H9 (cell line): Measurements from ENCODE around the gene BPGM. TPM values are rescaled to one million over a fixed set of nuclear protein-coding genes. Genes with fewer than 3 reads are reported as not detected.

Experiments
- DNase-seq: peaks from one replicate; pipeline ENCODE4 v3.0.0-alpha.2; 2017
- H2AFZ ChIP-seq: one replicate; pipeline ENCODE4 v1.6.1; 2013; ENCODE audit warnings: mild to moderate bottlenecking, low read length, control low read depth, moderate library complexity
- H2AK5ac ChIP-seq: 2 replicates; pipeline ENCODE4 v1.6.1; 2013; ENCODE audit warnings: low read length, control low read depth, mixed read lengths; ENCODE audit not compliant: insufficient read length
- H2BK120ac ChIP-seq: one replicate; pipeline ENCODE4 v1.6.1; 2013; ENCODE audit warnings: low read depth, mild to moderate bottlenecking, low read length, control low read depth, inconsistent platforms; ENCODE audit not compliant: poor library complexity, severe bottlenecking
- H2BK12ac ChIP-seq: 2 replicates; pipeline ENCODE4 v1.6.1; 2013; ENCODE audit warnings: low read length, control low read depth, mixed read lengths, low read depth; ENCODE audit not compliant: insufficient read length
- H2BK15ac ChIP-seq: 2 replicates; pipeline ENCODE4 v1.6.1; 2013; ENCODE audit warnings: low read depth, low read length, control low read depth
- H2BK20ac ChIP-seq: one replicate; pipeline ENCODE4 v1.6.1; 2013; ENCODE audit warnings: low read depth, mild to moderate bottlenecking, low read length, control low read depth, inconsistent platforms; ENCODE audit not compliant: poor library complexity, severe bottlenecking
- H2BK5ac ChIP-seq: 2 replicates; pipeline ENCODE4 v1.6.1; 2013; ENCODE audit warnings: low read length, control low read depth, mixed read lengths; ENCODE audit not compliant: insufficient read length
- H3K14ac ChIP-seq: 2 replicates; pipeline ENCODE4 v1.6.1; 2013; ENCODE audit warnings: low read length, control low read depth; ENCODE audit not compliant: insufficient read depth
- H3K18ac ChIP-seq: 2 replicates; pipeline ENCODE4 v1.6.1; 2013; ENCODE audit warnings: low read depth, mild to moderate bottlenecking, mixed read lengths, low read length, control low read depth; ENCODE audit not compliant: insufficient read length
- H3K23ac ChIP-seq: 2 replicates; pipeline ENCODE4 v1.6.1; 2013; ENCODE audit warnings: low read length, control low read depth, mixed read lengths, low read depth; ENCODE audit not compliant: insufficient read length
- H3K23me2 ChIP-seq: 2 replicates; pipeline ENCODE4 v1.6.1; 2013; ENCODE audit warnings: low read depth, mild to moderate bottlenecking, mixed read lengths, low read length, control low read depth; ENCODE audit not compliant: insufficient read length, poor library complexity, severe bottlenecking
- H3K27ac ChIP-seq: 2 replicates; pipeline ENCODE4 v1.5.1; 2013; ENCODE audit warnings: low read length, control low read depth, mixed read lengths, low read depth; ENCODE audit not compliant: insufficient read length
- H3K27me3 ChIP-seq: 2 replicates; pipeline ENCODE4 v1.6.1; 2013; ENCODE audit warnings: low read length, control low read depth, inconsistent platforms; ENCODE audit not compliant: insufficient read depth
- H3K4ac ChIP-seq: 2 replicates; pipeline ENCODE4 v1.6.1; 2013; ENCODE audit warnings: low read depth, mild to moderate bottlenecking, control low read depth, inconsistent platforms, low read length, moderate library complexity
- H3K4me1 ChIP-seq: 2 replicates; pipeline ENCODE4 v1.6.1; 2013; ENCODE audit warnings: low read length, control low read depth, inconsistent platforms; ENCODE audit not compliant: insufficient read depth
- H3K4me2 ChIP-seq: 2 replicates; pipeline ENCODE4 v1.6.1; 2013; ENCODE audit warnings: low read length, control low read depth, mixed read lengths; ENCODE audit not compliant: insufficient read length, insufficient read depth
- H3K56ac ChIP-seq: 2 replicates; pipeline ENCODE4 v1.6.1; 2013; ENCODE audit warnings: low read depth, mild to moderate bottlenecking, mixed read lengths, low read length, control low read depth; ENCODE audit not compliant: insufficient read length
- H3K79me1 ChIP-seq: 2 replicates; pipeline ENCODE4 v1.6.1; 2013; ENCODE audit warnings: low read depth, mild to moderate bottlenecking, moderate library complexity, low read length, control low read depth, inconsistent platforms; ENCODE audit not compliant: insufficient read depth, poor library complexity, severe bottlenecking
- H3K79me2 ChIP-seq: 2 replicates; pipeline ENCODE4 v1.6.1; 2013; ENCODE audit warnings: low read length, control low read depth, inconsistent platforms; ENCODE audit not compliant: insufficient read depth
- H3K9ac ChIP-seq: 2 replicates; pipeline ENCODE4 v1.6.1; 2013; ENCODE audit warnings: low read length, control low read depth, mixed read lengths; ENCODE audit not compliant: insufficient read length; ENCODE audit errors: extremely low read depth
- H3K9me3 ChIP-seq: one replicate; pipeline ENCODE4 v1.6.1; 2013; ENCODE audit warnings: low read depth, low read length, inconsistent platforms; ENCODE audit not compliant: control insufficient read depth
- H3T11ph ChIP-seq: one replicate; pipeline ENCODE4 v1.6.1; 2013; ENCODE audit warnings: mild to moderate bottlenecking, low read length, control low read depth, inconsistent platforms
- H4K20me1 ChIP-seq: one replicate; pipeline ENCODE4 v1.6.1; 2013; ENCODE audit not compliant: control insufficient read depth, insufficient read length, insufficient read depth
- H4K5ac ChIP-seq: 2 replicates; pipeline ENCODE4 v1.6.1; 2013; ENCODE audit warnings: low read depth, mild to moderate bottlenecking, mixed read lengths, low read length, control low read depth; ENCODE audit not compliant: insufficient read length
- H4K8ac ChIP-seq: replicated peaks from 2 replicates; pipeline ENCODE4 v1.6.1; 2013; ENCODE audit warnings: low read length, control low read depth, mixed read lengths, low read depth; ENCODE audit not compliant: insufficient read length
- H4K91ac ChIP-seq: 2 replicates; pipeline ENCODE4 v1.6.1; 2013; ENCODE audit warnings: low read depth, mild to moderate bottlenecking, moderate library complexity, mixed read lengths, low read length, control low read depth; ENCODE audit not compliant: insufficient read length
- H3K27ac Mint-ChIP-seq, 3 experiments: 2 replicates in 2 of 3; 3 replicates in 1 of 3; pipeline ENCODE4 v1.8.0; 2020 to 2021; ENCODE audit warnings: mixed read lengths in 3 of 3, mild to moderate bottlenecking in 1 of 3, moderate library complexity in 1 of 3
- H3K27me3 Mint-ChIP-seq: 2 replicates; pipeline ENCODE4 v1.8.0; 2021; ENCODE audit warnings: low read depth, mild to moderate bottlenecking, moderate library complexity, mixed read lengths
- H3K36me3 Mint-ChIP-seq, 3 experiments: 2 replicates in 2 of 3; 3 replicates in 1 of 3; pipeline ENCODE4 v1.8.0; 2020 to 2021; ENCODE audit warnings: low read depth in 3 of 3, mixed read lengths in 3 of 3; ENCODE audit not compliant: insufficient read depth in 1 of 3
- H3K4me1 Mint-ChIP-seq, 2 experiments: 2 replicates each; pipeline ENCODE4 v1.8.0; 2020; ENCODE audit warnings: mixed read lengths in 2 of 2
- H3K4me3 Mint-ChIP-seq, 2 experiments: 2 replicates in 1 of 2; 3 replicates in 1 of 2; pipeline ENCODE4 v1.8.0; 2020 to 2021; ENCODE audit warnings: mild to moderate bottlenecking in 2 of 2, mixed read lengths in 2 of 2, moderate library complexity in 1 of 2
- H3K9me3 Mint-ChIP-seq, 2 experiments: 2 replicates in 1 of 2; 3 replicates in 1 of 2; pipeline ENCODE4 v1.8.0; 2020; ENCODE audit warnings: mild to moderate bottlenecking in 2 of 2, mixed read lengths in 2 of 2, moderate library complexity in 1 of 2
- WGBS: extraction: QIAGEN DNeasy Blood & Tissue Kit; methylation state at CpG from one replicate; pipeline ENCODE4 v1.1.7; 2013; ENCODE audit warnings: missing lambda C conversion rate, low lambda C conversion rate, mixed read lengths; ENCODE audit not compliant: insufficient read length; ENCODE audit errors: extremely low coverage; 5-methylcytosine and 5-hydroxymethylcytosine counted together
- total RNA-seq: library from RNA; stranded (reverse); gene quantifications from 2 replicates; pipeline ENCODE4 v1.2.1, GENCODE V29; 2021
- TF ChIP-seq, protein P1 (sequence below): fragments of 200-600 bp; sonication (generic); conservative IDR thresholded peaks from 3 replicates; pipeline ENCODE4 v1.8.0; 2021; ENCODE audit warnings: antibody characterized with exemption, mild to moderate bottlenecking

The BPGM gene
- total RNA-seq, 1 experiment from 2014 or later, result 14.4 TPM

DNA sequence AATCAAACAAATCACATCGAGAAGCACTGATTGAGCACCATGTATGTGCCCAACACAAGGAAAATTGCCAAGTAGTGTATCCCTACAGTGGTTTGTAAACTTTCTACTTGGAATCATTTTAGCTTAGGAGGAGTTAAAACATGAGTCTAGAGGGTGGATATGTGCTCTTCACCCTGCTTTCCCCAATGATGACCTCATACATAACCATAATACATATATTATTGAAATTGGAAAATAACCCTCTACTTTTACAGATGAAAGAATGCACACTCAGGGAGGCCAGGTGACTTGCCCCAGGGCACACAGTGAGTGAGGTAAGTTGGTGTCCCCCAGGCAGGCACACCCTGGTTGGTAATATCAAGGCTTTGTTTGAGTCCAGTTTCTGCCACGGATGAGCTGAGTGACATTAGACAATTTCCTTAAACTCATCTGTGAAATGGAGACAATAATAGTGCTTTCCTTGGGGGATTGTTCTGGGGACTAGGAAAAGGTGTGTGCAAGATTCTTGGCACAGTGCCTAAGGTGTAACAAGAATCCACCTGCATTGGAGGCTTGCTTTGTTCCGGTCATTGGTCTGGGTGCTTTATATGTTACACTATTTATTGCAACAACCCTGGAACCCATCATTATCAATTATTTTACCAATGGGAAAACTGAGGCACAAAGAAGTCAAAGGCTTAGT lies 50.7 kb downstream of the BPGM start:
- H3K18ac ChIP-seq, result no peak overlapping the region
- H3K79me1 ChIP-seq, result no peaks in the 10 kb centered on the region
- Mint-ChIP-seq H3K9me3 (no peaks in the 10 kb centered on the region), H3K4me1 (peaks cover 16 to 22% of the 10 kb centered on the region in 2 experiments), H3K27ac (no peak overlapping the region), H3K36me3 (no peaks in the 10 kb centered on the region), H3K4me3 (no peak overlapping the region), H3K27me3 (no peaks in the 10 kb centered on the region)
- no peak overlapping the region for H3K9ac ChIP-seq
- no peak overlapping the region for H2BK5ac ChIP-seq
- no peak overlapping the region for H2AFZ ChIP-seq
- H3K79me2 ChIP-seq, result no peaks in the 10 kb centered on the region
- no peak overlapping the region for H4K8ac ChIP-seq
- H2AK5ac ChIP-seq, result no peak overlapping the region
- TF ChIP-seq, protein P1, sequence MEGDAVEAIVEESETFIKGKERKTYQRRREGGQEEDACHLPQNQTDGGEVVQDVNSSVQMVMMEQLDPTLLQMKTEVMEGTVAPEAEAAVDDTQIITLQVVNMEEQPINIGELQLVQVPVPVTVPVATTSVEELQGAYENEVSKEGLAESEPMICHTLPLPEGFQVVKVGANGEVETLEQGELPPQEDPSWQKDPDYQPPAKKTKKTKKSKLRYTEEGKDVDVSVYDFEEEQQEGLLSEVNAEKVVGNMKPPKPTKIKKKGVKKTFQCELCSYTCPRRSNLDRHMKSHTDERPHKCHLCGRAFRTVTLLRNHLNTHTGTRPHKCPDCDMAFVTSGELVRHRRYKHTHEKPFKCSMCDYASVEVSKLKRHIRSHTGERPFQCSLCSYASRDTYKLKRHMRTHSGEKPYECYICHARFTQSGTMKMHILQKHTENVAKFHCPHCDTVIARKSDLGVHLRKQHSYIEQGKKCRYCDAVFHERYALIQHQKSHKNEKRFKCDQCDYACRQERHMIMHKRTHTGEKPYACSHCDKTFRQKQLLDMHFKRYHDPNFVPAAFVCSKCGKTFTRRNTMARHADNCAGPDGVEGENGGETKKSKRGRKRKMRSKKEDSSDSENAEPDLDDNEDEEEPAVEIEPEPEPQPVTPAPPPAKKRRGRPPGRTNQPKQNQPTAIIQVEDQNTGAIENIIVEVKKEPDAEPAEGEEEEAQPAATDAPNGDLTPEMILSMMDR, result no peak
- H4K5ac ChIP-seq, result no peak overlapping the region
- H2BK20ac ChIP-seq, result no peak overlapping the region
- no peak overlapping the region for H3K4ac ChIP-seq
- no peak overlapping the region for H3K23ac ChIP-seq
- no peak for DNase-seq
- no CpG with 5 or more reads among the region's 3 CpGs for WGBS
- no peaks in the 10 kb centered on the region for H3K23me2 ChIP-seq
- no peaks in the 10 kb centered on the region for H3K27me3 ChIP-seq
- H3K27ac ChIP-seq, result no peak overlapping the region
- no peak overlapping the region for H3K4me2 ChIP-seq
- no peak overlapping the region for H3K14ac ChIP-seq
- no peak overlapping the region for H4K91ac ChIP-seq
- no peak overlapping the region for H2BK120ac ChIP-seq
- H3K56ac ChIP-seq, result no peak overlapping the region
- H3T11ph ChIP-seq, result no peak overlapping the region
- H4K20me1 ChIP-seq, result no peaks in the 10 kb centered on the region
- H2BK15ac ChIP-seq, result no peak overlapping the region
- H3K9me3 ChIP-seq, result no peaks in the 10 kb centered on the region
- H3K4me1 ChIP-seq, result no peaks in the 10 kb centered on the region
- no peak overlapping the region for H2BK12ac ChIP-seq
